Measurements from ENCODE around the gene C1QC.

Gene C1QC

DNA sequence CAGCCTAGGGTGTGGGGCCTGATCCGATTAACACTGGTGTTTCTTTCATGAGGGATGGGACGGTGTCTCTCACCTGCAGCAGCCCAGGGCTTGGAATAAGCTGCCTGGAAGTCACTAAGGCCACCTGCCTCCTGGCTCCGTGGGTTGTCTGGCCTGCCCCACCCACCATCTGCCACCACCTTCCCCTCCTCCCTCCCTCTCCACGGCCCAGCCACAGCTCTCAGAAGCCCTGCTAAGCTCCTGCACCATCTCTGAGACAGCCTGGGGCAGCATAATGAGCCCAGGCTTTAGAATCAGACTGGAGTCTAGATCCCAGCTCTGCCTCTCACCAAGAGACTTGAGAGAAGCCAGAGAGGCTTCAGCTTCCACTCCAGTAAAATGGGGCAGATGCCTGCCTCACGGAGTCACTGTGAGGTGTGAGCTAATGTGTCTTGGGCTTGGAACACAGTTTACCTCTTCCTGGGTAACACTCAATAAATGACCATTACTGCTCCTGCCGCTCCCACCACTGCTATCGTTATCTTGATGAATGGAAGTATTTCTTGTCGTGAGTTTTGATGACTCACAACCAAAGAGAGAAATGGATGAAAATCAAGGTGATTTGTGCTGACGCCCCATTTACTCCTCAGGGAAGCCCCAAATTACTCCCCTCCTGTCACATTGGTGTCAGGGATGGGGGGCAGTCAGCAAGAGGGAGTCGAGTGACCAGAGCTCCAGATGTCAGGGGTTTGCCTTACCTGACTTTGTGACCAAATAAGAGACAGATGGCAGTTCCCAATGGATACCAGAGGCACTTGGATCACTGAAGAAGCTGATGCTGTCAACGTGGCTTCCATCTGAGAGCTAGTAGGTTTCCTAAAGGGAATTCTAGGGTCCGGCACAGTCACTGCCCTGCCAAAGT lies 30.5 kb upstream of the C1QC start:
- H3K9me3 Mint-ChIP-seq, result no peaks in the 10 kb centered on the region
- H3K27ac Mint-ChIP-seq, result no peak overlapping the region

DNA sequence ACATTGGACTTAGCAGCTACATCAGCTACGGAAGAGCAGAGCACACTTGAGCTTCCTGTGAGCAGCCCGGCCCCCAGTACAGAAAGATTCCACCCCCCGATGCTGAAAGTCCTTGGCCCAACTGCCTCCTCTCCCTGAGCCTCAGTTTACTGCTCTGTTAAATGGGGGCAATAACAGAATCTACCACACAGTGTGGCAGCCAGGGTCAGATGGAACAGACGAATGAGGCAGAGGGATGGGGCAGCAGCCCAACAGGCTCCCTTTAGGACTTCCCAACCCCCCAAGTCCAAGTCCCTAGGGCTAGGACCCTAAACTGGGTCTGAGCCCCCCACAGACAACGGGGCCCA lies 29.9 kb upstream of the C1QC start:
- no peaks in the 10 kb centered on the region for H3K9me3 Mint-ChIP-seq
- no peaks in the 10 kb centered on the region for H3K36me3 Mint-ChIP-seq
- DNase-seq (ENCODE audit: low spot score in 2 of 2) (no peak), ATAC-seq (no peak)
- no peaks in the 10 kb centered on the region for H3K4me1 Mint-ChIP-seq
- no peak overlapping the region for H3K4me3 Mint-ChIP-seq
- no peak overlapping the region for H3K27ac Mint-ChIP-seq

More for the DNA sequence above, 30.5 kb upstream of the C1QC start:
- Mint-ChIP-seq H3K4me1 (no peaks in the 10 kb centered on the region), H3K4me3 (no peak overlapping the region), H3K36me3 (no peaks in the 10 kb centered on the region)
- ATAC-seq (no peak), DNase-seq (ENCODE audit: low spot score in 2 of 2) (no peak)

DNA sequence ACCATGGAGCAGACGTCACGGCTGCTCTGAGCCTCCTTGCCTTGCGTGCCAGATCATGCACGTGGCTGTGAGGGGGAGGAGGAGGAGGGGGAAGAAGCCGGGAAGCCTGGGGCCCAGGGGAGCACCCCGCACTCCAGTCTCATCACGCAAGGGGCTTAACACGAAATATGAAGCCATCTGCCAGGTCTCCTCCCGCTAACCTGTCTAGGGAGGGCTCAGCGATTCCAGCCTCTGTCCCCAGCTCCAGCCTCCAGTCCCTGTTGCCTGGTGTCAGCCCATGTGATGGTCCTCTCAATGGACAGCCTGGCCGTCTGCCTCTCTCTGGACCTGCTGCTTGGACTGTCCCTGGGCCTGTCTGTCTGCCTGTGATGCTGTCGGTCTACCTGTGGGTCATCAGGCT lies 29.5 kb upstream of the C1QC start:
- ATAC-seq, result no peak
- Mint-ChIP-seq H3K4me1 (no peaks in the 10 kb centered on the region), H3K9me3 (no peaks in the 10 kb centered on the region), H3K4me3 (no peak overlapping the region), H3K27ac (no peak overlapping the region), H3K36me3 (no peaks in the 10 kb centered on the region)
- DNase-seq (ENCODE audit: low spot score in 2 of 2), result no peak

DNA sequence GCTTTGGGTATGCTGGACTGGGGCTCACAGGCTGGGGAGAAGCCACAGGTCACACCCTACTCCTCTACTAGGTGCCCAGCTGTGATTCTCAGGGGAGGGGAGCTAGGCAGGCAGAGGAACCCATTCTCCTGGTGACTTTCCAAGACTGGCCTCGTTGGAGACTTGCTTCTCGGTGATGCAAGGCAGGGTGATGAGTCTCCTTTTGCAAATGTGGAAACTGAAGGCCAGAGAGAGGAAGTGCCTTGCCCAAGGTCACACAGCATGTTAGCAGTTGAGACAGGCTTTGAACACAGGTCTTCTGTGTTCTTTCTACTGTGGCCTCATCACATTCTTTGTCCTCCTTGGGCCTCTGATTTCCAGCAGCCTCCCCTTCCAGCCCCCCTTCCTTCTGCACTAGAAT lies 27.5 kb upstream of the C1QC start:
- Mint-ChIP-seq H3K36me3 (no peaks in the 10 kb centered on the region), H3K4me3 (no peak overlapping the region), H3K27ac (no peak overlapping the region), H3K9me3 (no peaks in the 10 kb centered on the region), H3K4me1 (no peaks in the 10 kb centered on the region)
- ATAC-seq, result no peak
- no peak for DNase-seq (ENCODE audit: low spot score in 2 of 2)

GRCh38 chr1:22616571-22616970 lies 26.9 kb upstream of the C1QC start:
- Mint-ChIP-seq H3K4me3 (no peak overlapping the region), H3K9me3 (no peaks in the 10 kb centered on the region), H3K36me3 (no peaks in the 10 kb centered on the region), H3K4me1 (no peaks in the 10 kb centered on the region), H3K27ac (no peak overlapping the region)
- ATAC-seq, result no peak
- DNase-seq (ENCODE audit: low spot score in 2 of 2), result no peak

DNA sequence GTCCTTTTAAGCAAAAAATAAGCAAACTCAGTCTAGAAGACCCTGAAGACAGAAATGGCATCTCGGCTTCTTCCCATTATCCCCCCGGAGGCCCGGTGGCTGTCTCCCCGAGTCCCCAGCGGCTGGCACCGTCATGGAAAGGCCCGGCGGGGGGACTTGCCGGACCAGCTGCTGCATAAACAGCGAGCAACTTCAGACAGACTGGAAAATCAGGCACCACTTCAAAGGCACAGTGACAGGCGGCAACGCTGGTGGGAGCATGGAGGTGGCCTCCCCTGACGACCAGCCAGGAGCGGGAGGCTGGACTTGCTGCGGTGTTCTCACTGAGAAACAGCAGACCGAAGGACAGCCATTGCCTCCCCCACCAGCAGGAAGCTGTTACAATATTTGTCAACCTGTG lies 25.4 kb upstream of the C1QC start:
- H3K9me3 Mint-ChIP-seq, result no peaks in the 10 kb centered on the region

GRCh38 chr1:22619252-22619651 lies 24.2 kb upstream of the C1QC start:
- no peaks in the 10 kb centered on the region for H3K9me3 Mint-ChIP-seq
- no peaks in the 10 kb centered on the region for H3K4me1 Mint-ChIP-seq
- no peak overlapping the region for H3K4me3 Mint-ChIP-seq
- H3K36me3 Mint-ChIP-seq, result no peaks in the 10 kb centered on the region
- DNase-seq (ENCODE audit: low spot score in 2 of 2), result no peak
- no peak for ATAC-seq
- H3K27ac Mint-ChIP-seq, result no peak overlapping the region

More for the DNA sequence above, 25.4 kb upstream of the C1QC start:
- H3K4me1 Mint-ChIP-seq, result no peaks in the 10 kb centered on the region
- DNase-seq (ENCODE audit: low spot score in 2 of 2), result no peak
- H3K27ac Mint-ChIP-seq, result no peak overlapping the region
- ATAC-seq, result no peak
- no peak overlapping the region for H3K4me3 Mint-ChIP-seq
- no peaks in the 10 kb centered on the region for H3K36me3 Mint-ChIP-seq

DNA sequence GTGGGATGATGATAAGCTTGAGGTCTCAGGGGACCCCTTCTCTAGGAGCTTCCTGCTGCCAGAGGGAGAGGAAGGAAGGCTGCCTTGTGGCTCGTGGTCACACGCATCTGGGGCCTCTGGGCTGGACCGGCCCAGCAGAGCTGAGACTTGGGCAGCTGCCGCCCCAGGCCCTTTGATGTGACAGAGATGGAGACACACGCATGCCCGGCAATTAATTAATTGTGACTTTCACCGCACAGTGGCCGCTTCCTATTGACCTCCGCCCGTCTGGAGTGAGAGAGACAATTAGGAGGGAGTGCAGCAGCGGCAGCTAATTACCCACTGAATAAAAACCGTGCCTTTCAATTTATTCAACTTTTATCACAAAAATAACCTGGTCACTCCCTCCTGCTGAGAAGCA lies 23.6 kb upstream of the C1QC start:
- DNase-seq (ENCODE audit: low spot score in 2 of 2), result no peak
- H3K4me3 Mint-ChIP-seq, result no peak overlapping the region
- H3K27ac Mint-ChIP-seq, result no peak overlapping the region
- H3K36me3 Mint-ChIP-seq, result no peaks in the 10 kb centered on the region
- no peaks in the 10 kb centered on the region for H3K4me1 Mint-ChIP-seq
- H3K9me3 Mint-ChIP-seq, result no peaks in the 10 kb centered on the region
- no peak for ATAC-seq

DNA sequence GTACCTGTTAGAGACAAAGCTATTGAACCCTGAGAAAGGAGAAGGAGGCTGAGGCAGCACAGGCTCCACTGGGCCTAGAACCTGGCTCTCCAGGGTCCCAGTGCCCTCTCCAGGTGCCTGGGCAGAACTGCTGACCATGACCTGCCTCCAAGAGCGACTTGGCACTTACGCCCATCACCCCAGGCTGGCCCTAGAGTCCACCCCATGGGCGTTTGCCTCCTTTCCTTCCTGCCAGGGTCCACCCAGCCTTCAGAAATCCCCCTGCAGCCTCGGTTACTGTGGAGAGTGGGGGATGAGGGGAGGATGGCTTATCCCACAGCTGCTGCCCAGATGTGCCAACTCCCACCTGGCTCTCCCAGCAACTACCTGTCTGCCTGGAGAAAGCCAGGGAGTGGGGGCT lies 21.7 kb upstream of the C1QC start:
- no peaks in the 10 kb centered on the region for H3K4me1 Mint-ChIP-seq
- H3K9me3 Mint-ChIP-seq, result no peaks in the 10 kb centered on the region
- no peak for DNase-seq (ENCODE audit: low spot score in 2 of 2)
- no peaks in the 10 kb centered on the region for H3K36me3 Mint-ChIP-seq
- no peak overlapping the region for H3K27ac Mint-ChIP-seq
- H3K4me3 Mint-ChIP-seq, result no peak overlapping the region
- ATAC-seq, result no peak

- Mint-ChIP-seq H3K27ac (no peak overlapping the region), H3K4me1 (no peaks in the 10 kb centered on the region), H3K9me3 (no peaks in the 10 kb centered on the region), H3K36me3 (no peaks in the 10 kb centered on the region), H3K4me3 (no peak overlapping the region)
- DNase-seq (ENCODE audit: low spot score in 2 of 2) (no peak), ATAC-seq (no peak)
Measured at GRCh38 chr1:22625262-22625925, 18.0 kb upstream of the C1QC start.

- no peaks in the 10 kb centered on the region for H3K9me3 Mint-ChIP-seq
- no peak overlapping the region for H3K4me3 Mint-ChIP-seq
Measured at GRCh38 chr1:22626237-22627157, 16.9 kb upstream of the C1QC start.

GRCh38 chr1:22627331-22627730 lies 16.1 kb upstream of the C1QC start:
- H3K27ac Mint-ChIP-seq, result no peak overlapping the region
- ATAC-seq (no peak), DNase-seq (ENCODE audit: low spot score in 2 of 2) (no peak)
- no peaks in the 10 kb centered on the region for H3K36me3 Mint-ChIP-seq
- H3K9me3 Mint-ChIP-seq, result no peaks in the 10 kb centered on the region
- H3K4me3 Mint-ChIP-seq, result no peak overlapping the region
- H3K4me1 Mint-ChIP-seq, result no peaks in the 10 kb centered on the region

More at GRCh38 chr1:22626237-22627157, 16.9 kb upstream of the C1QC start:
- Mint-ChIP-seq H3K36me3 (no peaks in the 10 kb centered on the region), H3K4me1 (no peaks in the 10 kb centered on the region), H3K27ac (no peak overlapping the region)
- ATAC-seq, result no peak
- no peak for DNase-seq (ENCODE audit: low spot score in 2 of 2)

DNA sequence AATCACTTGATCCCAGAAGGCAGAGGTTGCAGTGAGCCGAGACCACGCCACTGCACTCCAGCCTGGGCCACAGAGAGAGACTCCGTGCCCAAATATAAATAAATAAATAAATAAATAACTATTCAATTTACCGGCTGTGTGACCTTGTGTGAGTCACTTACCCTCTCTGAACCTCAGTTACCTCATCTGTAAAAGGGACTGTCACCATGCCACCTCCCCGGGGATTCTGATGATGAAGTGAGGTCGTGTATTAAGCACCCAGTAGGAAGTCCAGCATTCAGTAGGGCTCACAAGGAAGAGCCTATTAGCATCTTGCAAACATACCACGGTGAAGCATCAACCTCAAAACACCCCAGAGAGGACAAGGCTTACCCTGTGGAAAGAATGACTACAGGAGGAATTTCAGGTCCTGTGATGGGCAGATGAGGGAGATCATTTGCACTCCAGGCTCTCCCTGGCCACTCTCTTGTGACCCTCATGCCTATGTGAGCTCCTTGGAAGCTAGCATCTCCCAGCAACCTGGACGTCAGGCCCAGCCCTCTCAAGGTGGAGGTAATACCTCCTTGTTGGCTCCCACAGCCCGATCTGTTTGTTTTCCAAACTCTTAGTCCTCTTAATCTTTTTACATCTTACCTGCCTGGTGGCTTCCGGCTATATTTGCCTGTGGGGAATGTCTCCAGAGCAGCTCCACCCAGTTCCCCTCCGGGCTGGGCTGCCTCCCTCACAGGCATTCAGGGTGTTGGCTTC lies 14.6 kb upstream of the C1QC start:
- no peak for DNase-seq (ENCODE audit: low spot score in 2 of 2)
- no peak overlapping the region for H3K4me3 Mint-ChIP-seq
- no peak overlapping the region for H3K27ac Mint-ChIP-seq
- no peaks in the 10 kb centered on the region for H3K9me3 Mint-ChIP-seq
- H3K4me1 Mint-ChIP-seq, result peaks cover 2% of the 10 kb centered on the region
- H3K36me3 Mint-ChIP-seq, result no peaks in the 10 kb centered on the region
- no peak for ATAC-seq

GRCh38 chr1:22629886-22630285 lies 13.5 kb upstream of the C1QC start:
- no peak overlapping the region for H3K4me3 Mint-ChIP-seq
- no peak for ATAC-seq
- DNase-seq (ENCODE audit: low spot score in 2 of 2), result no peak
- no peaks in the 10 kb centered on the region for H3K9me3 Mint-ChIP-seq
- peaks cover 4% of the 10 kb centered on the region for H3K4me1 Mint-ChIP-seq
- H3K27ac Mint-ChIP-seq, result no peak overlapping the region
- H3K36me3 Mint-ChIP-seq, result no peaks in the 10 kb centered on the region

Measured in stimulated activated effector memory CD8-positive, alpha-beta T cell treated with anti-CD3 and anti-CD28 coated beads, Interleukin-12 subunit alpha, Interleukin-12 subunit beta, amount 100 ng/mL, for 72 hours (primary cell).